HepG2 (cell line): ENCODE measurements around the gene ATXN7L3. TPM values are rescaled to one million over a fixed set of nuclear protein-coding genes. Genes with fewer than 3 reads are reported as not detected.
A peak's percentile ranks its signal among the peaks of the same experiment; 100 is the strongest.

Experiments used
- ARID4A ChIP-seq: sonication (generic); formaldehyde crosslinking; IDR thresholded peaks from 2 replicates; pipeline ENCODE4 v1.5.0; 2020; ENCODE audit warnings: mild to moderate bottlenecking, missing genetic modification reagents, borderline replicate concordance
- ATF7-NPFF ChIP-seq: sonication (generic); formaldehyde crosslinking; IDR thresholded peaks from 2 replicates; pipeline ENCODE4 v1.8.1; 2023; ENCODE audit warnings: mild to moderate bottlenecking, low read depth, missing genetic modification reagents, moderate library complexity
- ETV6 ChIP-seq: sonication (generic); formaldehyde crosslinking; conservative IDR thresholded peaks from 2 replicates; pipeline ENCODE4 v1.4.0; 2020; ENCODE audit warnings: missing genetic modification reagents
- GABPA ChIP-seq, 2 experiments: IDR thresholded peaks; 2 replicates each; pipeline ENCODE4 v1.6.1; 2011 to 2016; ENCODE audit warnings: low read depth in 2 of 2, low read length in 1 of 2, missing biosample characterization in 1 of 2, missing genetic modification characterization in 1 of 2
- MEIS2 ChIP-seq: sonication (generic); formaldehyde crosslinking; IDR thresholded peaks from 2 replicates; pipeline ENCODE4 v1.9.0; 2021; ENCODE audit warnings: mild to moderate bottlenecking, missing genetic modification reagents
- NFKB2 ChIP-seq: sonication (generic); formaldehyde crosslinking; IDR thresholded peaks from 2 replicates; pipeline ENCODE4 v1.4.0; 2020; ENCODE audit warnings: missing genetic modification reagents, borderline replicate concordance
- PRDM10 ChIP-seq: sonication (generic); formaldehyde crosslinking; IDR thresholded peaks from 2 replicates; pipeline ENCODE4 v1.4.0; 2020; ENCODE audit warnings: low read depth, missing genetic modification reagents
- SIN3B ChIP-seq: fragments of 150-350 bp; IDR thresholded peaks from 2 replicates; pipeline ENCODE4 v1.6.1; 2014; ENCODE audit warnings: low read length
- ZBTB7B ChIP-seq: sonication (generic); formaldehyde crosslinking; IDR thresholded peaks from 2 replicates; pipeline ENCODE4 v1.4.0; 2020; ENCODE audit warnings: missing genetic modification reagents
- ZC3H4 ChIP-seq: sonication (generic); formaldehyde crosslinking; IDR thresholded peaks from 2 replicates; pipeline ENCODE4 v1.4.0; 2020; ENCODE audit warnings: missing genetic modification reagents, borderline replicate concordance
- ZFP1 ChIP-seq: IDR thresholded peaks from 2 replicates; pipeline ENCODE4 v1.6.1; 2016
- ZMYM2 ChIP-seq: sonication (generic); formaldehyde crosslinking; IDR thresholded peaks from 2 replicates; pipeline ENCODE4 v1.8.0; 2022; ENCODE audit warnings: mild to moderate bottlenecking, missing genetic modification reagents
- ZNF205 ChIP-seq: IDR thresholded peaks from 2 replicates; pipeline ENCODE4 v1.6.1; 2018; ENCODE audit warnings: missing biosample characterization, missing genetic modification reagents
- ZNF326 ChIP-seq: sonication (generic); formaldehyde crosslinking; IDR thresholded peaks from 2 replicates; pipeline ENCODE4 v1.4.0; 2020; ENCODE audit warnings: missing genetic modification reagents, borderline replicate concordance
- ZNF44 ChIP-seq: sonication (generic); formaldehyde crosslinking; IDR thresholded peaks from 2 replicates; pipeline ENCODE4 v1.5.1; 2020; ENCODE audit warnings: mild to moderate bottlenecking, missing genetic modification reagents
- ZNF460 ChIP-seq: sonication (generic); formaldehyde crosslinking; IDR thresholded peaks from 2 replicates; pipeline ENCODE4 v1.5.1; 2020; ENCODE audit warnings: missing genetic modification reagents, mild to moderate bottlenecking, borderline replicate concordance
- ZNF572 ChIP-seq: sonication (generic); formaldehyde crosslinking; IDR thresholded peaks from 2 replicates; pipeline ENCODE4 v1.5.1; 2020; ENCODE audit warnings: mild to moderate bottlenecking, missing genetic modification reagents
- ZNF710 ChIP-seq: sonication (generic); formaldehyde crosslinking; IDR thresholded peaks from 2 replicates; pipeline ENCODE4 v1.5.0; 2020; ENCODE audit warnings: mild to moderate bottlenecking, missing genetic modification reagents, borderline replicate concordance
- polyA plus RNA-seq, 8 experiments: library from polyadenylated mRNA; depleted of rRNA in 3 of 8; stranded (reverse) in 7 of 8; unstranded in 1 of 8; fragments of >200 nt; fragmentation: Illumina TruSeq in 4 of 8; extraction: Trizol in 4 of 8; gene quantifications; 2 replicates each; pipeline versions ENCODE4 v1.2.1 to v1.2.3, GENCODE V29; 2011 to 2016; ENCODE audit warnings: low read depth in 4 of 8, missing spikeins in 1 of 8, mixed read lengths in 1 of 8; ENCODE audit not compliant: insufficient read depth in 1 of 8
- total RNA-seq, 5 experiments: library from RNA; depleted of rRNA; stranded (reverse); fragments of >200 nt; fragmentation: Illumina TruSeq; extraction: Trizol; gene quantifications; 2 replicates each; pipeline ENCODE4 v1.2.3, GENCODE V29; 2016; ENCODE audit warnings: low read depth in 1 of 5

Gene ATXN7L3
- total and polyA plus RNA-seq, 2 of the 13 experiments (the other 11 are each of a cell fraction or from before 2014, with no cell fraction given), result 44.5 to 59.1 TPM

GRCh38 chr17:44186307-44187130 lies 13.2 kb downstream of the ATXN7L3 start, which contains the start of gene TMUB2 (continued):
- TF ChIP-seq ZNF710 (no peak), ZFP1 (CRISPR knock-in tag) (peak; percentile 1; the same call in 1 of the 2 replicates), SIN3B (no peak; the same call in 1 of the 2 replicates), ZMYM2 (CRISPR knock-in tag) (peak; percentile 89; the same call in 1 of the 2 replicates), ATF7-NPFF (no peak), ETV6 (CRISPR knock-in tag) (no peak), ZNF44 (CRISPR knock-in tag) (no peak; the same call in 1 of the 2 replicates), ZNF572 (CRISPR knock-in tag) (0 out of 2 replicates have a peak, but pooled peaks have one; percentile 79), NFKB2 (CRISPR knock-in tag) (peak; percentile 71; the same call in 1 of the 2 replicates), MEIS2 (peak; percentile 74), ZNF205 (CRISPR knock-in tag) (no peak), ZNF460 (no peak), GABPA (IDR thresholded peaks at IDR 0.05; ENCODE audit: low read depth, low read length) (peak; percentile 90), GABPA (CRISPR knock-in tag; IDR thresholded peaks at IDR 0.05; ENCODE audit: low read depth) (peak; percentile 99), ARID4A (peak; percentile 83; the same call in 1 of the 2 replicates), ZNF326 (CRISPR knock-in tag) (no peak), PRDM10 (CRISPR knock-in tag) (0 out of 2 replicates have a peak, but pooled peaks have one; percentile 16), ZC3H4 (CRISPR knock-in tag) (no peak), ZBTB7B (CRISPR knock-in tag) (no peak)
